NCI-H1694 treated with DMSO at 0.1 percent for 48 hours (cell line): Measurements from ENCODE around the gene DAO.

ENCODE experiments used
- DNase-seq: peaks from one replicate; lab custom pipeline; 2025; lab: John Stamatoyannopoulos, UW

DAO gene

DNA sequence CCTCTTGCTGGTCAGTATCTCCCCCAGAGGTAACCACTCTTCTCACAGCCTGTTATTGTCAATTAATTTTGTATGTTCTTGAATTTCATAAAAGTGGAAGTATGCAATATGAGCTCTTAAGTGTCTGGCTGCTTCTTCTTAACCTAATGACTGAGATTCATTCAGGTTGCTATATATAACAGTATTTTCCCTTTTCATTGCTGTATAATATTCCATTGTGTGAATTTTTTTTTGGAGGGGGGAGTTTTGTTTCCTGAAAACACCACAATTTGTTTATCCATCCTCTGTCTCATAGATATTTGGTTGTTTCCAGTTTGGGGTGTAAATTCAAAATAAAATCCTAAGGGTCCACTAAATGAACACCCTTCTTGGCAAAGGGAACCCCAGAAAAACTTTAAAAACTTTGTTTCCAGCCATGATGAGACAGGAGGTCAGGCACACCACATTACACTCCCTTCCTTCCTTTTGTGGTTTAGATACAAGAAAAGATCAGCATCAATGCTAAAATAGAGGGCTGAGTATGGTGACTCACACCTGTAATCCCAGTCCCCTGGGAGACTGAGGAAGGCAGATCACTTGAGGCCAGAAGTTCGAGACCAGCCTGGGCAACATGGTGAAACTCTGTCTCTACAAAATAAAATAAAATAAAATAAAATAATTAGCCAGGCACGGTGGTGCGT lies 4.1 kb upstream of the DAO start:
- no peak for DNase-seq

DNA sequence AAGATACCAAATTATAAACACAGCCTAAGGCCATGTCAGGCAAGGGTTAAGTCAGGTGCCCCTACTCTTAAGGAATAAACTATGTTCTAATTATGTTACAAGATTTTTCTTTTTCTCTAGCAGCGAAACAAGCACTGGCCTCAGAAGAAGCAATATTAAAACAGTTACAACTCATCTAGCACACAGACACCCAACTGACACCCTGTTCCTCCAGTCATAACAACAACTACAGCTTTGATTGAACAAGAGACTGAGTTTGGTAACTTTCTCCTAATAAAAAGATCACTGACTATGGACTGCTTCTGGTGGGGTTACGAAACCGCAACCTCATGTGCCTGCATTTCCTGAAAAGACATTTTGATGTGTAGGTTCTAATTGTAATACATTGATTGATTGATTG lies 3.3 kb upstream of the DAO start:
- no peak for DNase-seq

DNA sequence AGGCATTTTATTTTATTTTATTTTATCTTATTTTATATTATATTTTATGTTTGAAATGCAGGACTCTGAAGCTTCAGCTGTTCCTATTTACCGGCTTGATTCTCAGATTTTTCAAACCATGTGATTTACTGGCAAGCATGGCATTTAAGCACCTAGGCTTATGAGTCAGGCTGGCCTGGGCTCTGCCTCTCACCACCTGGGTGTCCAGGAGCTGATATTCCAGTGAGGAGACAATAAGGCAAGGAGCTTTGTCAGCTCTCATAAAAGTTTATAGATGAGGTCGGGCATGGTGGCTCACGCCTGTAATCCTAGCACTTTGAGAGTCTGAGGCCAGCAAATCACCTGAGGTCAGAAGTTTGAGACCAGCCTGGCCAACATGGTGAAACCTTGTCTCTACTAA lies 2.1 kb downstream of the DAO start:
- DNase-seq, result no peak

DNA sequence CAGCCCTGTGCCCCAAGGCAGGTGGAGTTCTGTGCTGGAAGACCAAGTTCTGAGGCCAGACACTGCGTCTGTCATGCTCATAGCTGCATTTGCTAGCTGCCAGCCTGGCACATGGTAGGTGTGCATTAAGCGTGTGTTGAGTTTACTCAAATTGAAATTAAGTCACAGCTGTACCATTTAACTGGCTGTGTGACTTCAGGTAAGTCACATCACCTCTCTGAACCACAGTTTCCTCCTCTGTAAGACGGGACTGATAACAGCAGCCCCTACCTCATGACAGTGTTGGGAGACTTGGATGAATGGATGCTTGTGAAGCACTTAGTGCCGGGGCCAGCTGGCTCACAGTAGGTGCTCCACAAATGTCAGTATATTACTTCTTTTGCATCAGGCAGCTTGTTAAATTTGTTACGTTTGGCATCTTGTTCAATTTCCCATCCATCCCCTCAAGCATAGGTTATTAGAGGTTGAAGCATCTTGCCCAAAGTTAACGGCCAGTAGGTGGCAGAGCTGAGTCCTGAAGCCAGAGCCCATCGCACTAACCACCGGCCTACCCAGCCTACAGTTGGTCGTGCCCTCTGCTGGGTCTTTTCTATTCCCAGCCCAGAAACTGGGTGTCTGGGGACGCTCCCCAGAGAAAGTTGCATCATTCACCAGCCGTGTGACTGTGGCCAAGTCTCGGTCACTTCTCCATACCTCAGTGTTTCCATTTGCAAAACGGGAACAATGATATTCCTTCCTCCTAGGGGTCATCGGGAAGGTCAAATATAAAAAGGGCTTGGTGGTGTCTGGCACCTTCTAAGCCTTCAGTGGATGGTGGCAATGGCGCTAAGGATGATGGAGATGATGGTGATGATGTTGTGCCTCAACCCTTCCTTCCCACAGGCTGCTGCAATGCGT lies 4.5 kb downstream of the DAO start:
- no peak for DNase-seq

DNA sequence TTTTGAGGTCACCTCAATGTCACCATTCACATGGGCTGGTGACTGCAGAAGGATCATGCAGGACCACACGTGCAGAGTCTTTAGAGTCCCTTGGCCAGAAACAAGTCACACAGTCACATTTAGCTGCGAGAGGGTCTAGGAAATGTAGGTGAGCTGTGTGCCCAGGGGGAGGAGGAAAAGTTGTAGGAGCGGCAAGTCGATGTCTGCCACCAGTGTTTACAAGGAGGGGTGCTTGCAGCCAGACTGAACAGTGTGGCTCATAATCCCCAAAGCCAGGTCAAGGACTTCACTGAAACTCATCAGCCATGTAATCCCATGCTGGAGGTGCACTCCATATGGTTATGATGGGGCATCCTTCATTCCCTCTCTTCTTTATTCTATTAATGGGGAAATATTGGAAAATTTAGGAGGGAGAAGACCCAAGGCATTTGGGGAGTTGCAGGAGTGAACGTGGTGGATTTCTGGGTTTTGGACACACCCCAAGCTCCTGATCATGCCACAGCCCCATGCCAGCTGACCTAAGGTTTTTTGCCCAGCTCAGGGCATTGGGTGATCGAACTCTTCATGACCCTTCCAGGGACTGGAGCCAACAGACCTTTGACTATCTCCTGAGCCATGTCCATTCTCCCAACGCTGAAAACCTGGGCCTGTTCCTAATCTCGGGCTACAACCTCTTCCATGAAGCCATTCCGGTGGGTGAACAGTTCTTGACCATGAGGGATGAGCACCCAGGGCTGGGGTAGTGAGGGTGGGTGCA lies 7.2 kb downstream of the DAO start:
- DNase-seq, result no peak

DNA sequence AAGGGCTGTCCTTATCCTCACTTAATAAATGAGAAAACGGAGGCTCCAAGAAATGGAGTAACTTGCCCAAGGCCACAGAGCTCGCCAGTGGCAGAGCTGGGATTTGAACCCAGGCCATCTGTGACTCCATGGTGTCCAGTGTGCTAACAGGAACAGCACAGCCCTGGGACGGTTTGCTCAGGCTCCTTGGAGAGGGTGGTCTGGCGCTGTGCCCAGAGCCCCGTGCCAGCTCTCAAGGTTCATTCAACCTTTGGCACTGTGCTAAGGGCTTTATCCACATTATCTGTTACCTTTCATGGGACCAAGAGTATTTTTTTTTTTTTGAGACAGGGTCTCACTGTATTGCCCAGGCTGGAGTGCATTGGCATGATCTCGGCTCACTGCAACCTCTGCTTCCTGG lies 8.1 kb downstream of the DAO start:
- DNase-seq, result no peak

DNA sequence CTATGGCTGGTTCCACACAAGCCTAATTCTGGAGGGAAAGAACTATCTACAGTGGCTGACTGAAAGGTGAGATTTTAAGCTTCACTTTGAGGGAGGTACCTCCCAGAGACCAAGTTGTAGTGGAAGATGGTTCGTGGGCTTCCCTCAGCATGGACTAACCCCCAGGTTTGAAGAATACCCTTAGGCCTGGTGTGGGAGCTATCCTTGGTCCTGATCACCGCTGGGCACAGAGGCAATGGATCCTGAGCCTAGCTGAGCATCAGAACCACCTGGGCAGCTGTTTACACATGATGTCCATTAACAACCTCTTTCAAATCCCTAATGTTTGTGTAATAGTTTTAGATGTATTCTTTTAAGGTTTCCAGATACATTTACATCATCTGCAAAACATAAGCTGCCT lies 10.3 kb downstream of the DAO start:
- DNase-seq, result no peak

DNA sequence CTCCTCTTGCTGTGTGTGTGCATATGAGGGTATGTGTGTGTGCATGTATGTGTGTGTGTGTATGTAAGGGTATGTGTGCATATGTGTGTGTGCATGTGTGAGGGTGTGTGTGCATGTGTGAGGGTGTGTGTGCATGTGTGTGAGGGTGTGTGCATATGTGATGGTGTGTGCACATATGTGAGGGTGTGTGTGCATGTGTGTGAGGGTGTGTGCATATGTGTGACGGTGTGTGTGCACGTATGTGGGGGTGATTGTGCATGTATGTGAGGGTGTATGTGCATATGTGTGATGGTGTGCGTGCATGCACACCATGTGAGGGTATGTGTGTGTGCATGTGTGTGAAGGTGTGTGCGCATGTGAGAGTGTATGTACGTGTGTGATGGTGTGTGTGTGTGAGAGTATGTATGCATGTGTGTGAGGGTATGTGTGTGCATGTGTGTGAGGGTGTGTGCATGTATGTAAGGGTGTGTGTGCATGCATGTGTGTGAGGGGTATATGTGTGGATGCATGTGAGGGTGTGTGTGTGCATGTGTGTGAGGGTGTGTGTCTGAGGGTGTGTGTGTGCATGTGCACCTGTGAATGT lies 15.4 kb downstream of the DAO start:
- no peak for DNase-seq

DNA sequence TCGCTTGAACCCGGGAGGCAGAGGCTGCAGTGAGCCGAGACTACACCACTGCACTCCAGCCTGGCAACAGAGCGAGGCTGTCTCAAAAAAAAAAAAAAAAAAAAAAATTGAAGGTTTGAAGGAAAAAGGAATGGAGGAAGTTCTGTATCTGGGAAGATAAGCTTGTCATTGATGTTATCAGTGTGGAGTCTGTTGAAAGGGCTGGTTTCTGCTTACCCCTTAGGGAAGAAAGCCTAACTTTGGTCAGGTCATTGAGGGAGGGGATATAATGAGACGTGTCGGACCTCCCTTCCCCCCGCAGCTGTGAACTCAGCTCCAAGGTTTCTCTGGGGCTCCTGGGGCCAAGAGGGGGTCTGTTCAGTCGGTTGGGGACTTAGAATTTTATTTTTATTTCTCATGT lies 16.4 kb downstream of the DAO start:
- DNase-seq, result no peak

DNA sequence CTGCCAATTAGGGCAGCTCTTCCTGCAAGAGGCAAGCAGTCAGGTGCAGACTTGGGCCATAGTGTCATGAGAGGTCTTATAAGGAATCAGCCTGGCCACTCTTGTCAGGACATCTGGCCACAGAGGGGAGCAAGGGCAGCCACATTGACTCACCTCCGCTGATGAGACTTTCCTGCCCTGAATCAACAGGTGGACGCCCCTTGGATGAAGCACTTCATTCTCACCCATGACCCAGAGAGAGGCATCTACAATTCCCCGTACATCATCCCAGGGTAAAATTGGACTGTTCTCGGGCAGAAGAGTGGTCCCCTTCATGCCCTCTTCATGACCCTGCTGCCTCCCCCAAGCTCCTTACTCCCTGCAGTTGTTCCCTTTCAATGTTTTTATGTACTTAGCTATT lies 16.9 kb downstream of the DAO start:
- DNase-seq, result no peak

DNA sequence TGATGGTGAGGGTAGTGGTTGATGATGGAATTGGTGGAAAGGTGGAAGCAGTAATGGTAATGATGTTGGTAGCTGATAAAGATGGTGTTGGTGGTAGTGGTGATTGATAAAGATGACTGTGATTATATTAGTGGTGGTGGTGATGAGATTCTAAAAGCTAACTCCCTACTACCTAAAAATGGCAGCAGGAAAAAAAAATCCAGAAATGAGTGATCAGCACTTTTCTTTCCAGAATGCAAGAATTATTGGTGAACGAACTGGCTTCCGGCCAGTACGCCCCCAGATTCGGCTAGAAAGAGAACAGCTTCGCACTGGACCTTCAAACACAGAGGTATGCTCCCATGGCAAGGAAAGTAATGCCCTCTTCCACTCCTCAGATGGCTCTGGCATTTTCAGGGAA lies 19.3 kb downstream of the DAO start:
- DNase-seq, result no peak

DNA sequence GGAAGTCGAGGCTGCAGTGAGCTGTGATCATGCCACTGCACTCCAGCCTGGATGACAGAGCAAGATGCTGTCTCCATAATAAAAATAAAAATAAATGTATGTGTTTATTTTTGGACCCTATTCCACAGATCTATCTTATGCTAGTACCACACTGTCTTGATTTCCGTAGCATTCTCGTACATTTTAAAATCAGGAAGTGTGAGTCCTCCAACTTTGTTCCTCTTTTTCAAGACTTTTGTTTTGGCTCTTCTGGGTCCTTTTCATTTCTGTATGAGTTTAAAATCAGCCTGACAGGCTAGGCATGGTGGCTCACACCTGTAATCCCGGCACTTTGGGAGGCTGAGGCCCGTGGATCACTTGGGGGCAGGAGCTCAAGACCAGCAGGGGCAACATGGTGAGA lies 25.8 kb downstream of the DAO start:
- no peak for DNase-seq

DNA sequence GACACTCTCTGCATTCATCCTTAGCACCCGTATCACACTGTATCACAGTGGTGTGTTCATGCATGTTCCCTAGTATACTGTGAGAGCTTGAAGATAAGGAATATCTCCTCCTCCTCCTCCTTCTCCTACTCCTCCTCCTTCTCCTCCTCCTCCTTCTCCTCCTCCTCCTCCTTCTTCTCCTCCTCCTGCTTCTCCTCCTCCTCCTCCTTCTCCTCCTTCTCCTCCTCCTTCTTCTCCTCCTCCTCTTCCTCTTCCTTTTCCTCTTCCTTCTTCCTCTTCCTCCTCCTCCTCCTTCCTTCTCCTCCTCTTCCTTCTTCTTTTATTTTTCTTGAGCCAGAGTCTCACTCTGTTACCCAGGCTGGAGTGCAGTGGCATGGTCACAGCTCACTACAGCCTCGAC lies 27.1 kb downstream of the DAO start:
- DNase-seq, result no peak

DNA sequence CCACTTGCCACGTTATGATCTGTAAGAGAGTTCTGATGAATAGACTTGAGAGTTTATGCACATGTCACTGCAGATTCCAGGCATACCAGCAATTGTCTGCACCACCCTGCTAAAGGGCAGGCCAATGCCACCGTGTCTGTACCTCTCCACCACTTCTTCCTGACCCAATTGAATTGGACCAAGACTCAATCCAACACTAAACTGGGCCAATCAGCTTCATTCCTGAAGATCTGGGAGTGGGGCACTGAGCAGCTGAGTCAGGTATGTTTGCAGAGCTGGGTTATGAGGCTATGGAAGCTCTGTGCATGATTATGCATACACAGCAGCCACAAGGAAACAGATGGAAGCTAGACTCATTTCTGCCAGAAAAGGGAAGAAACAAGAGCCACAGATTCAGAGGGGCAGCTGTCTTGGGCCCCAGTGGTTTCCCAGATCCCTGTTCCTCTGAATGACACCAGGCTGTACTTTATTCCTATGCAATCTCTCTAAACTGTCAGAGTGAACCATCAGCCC lies 28.0 kb downstream of the DAO start:
- peak; percentile 1 for DNase-seq

DNA sequence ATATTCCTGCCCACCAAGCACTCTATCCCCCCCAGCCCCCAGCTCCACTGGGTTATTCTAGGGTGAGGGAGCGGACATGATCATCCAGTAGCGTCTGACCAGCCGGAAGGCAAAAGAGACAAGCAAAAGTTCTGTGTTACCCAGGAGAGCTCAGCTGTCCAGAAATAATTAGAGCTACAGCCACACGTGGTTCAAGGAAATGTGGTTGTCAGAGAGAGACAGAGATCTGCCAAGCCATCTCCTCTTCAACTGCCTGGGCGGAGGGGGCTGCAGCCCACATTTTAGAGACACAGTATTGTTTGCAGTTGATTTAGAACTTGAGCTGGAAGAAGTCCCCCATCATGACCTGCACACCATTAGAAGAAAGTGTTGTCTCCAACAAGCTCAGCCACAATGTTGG lies 30.4 kb downstream of the DAO start:
- no peak for DNase-seq

DNA sequence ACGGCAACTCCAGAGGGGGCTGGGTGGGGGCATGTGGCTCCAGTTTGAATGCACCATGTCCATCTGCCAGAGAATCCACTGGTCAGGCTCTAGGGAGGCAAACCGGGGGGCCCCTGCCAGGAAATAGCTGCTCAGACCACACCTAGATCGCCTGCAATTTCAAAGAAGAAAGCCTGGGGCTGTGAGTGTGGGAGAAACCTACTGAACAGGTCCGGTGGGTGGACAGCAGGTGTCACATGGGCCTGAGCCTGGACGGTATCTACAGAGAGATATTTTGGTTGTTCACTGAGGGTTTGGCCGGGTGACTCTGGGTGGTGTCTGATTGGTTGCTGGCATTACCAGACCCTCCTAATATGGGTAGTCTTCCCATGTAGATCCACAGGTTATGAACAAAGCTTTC lies 32.0 kb downstream of the DAO start:
- no peak for DNase-seq

DNA sequence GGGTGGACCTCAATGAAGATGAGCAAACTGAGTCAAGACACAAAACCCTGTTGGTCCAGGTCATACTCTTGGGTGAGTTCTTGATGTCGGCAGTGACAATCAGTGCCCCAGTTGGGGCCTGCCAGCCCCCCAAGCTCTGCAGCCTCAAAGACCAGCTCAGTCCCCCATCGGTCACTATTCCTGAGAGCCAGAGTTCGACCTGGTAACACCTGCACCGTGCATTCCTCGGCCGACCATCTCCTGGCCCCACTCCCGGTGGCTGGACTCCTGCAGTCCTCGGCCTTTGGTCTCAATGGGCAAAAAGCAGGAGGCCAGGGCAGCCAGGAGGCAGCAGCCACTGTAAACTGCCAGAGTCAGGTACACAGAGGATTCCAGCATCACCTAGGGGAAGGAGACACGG lies 32.5 kb downstream of the DAO start:
- DNase-seq, result no peak

DNA sequence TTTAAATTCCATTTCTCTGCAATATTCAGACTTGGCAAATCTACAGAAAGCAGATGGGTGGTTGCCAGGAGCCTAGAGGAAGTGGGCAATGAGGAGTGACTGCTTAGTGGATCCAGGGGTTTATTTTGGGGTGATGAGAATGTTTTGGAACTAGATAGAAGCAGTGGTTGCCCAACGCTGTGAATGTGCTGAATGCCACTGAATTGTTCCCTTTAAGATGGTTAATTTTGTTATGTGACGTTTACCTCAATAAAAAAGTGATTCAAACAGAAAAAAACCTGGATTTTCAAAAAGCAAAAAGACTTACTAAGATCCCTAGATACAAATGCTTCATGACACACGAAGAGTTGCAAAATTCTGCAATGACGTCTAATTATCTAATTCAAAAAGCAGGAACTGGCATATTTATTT lies 34.2 kb downstream of the DAO start:
- DNase-seq, result no peak

DNA sequence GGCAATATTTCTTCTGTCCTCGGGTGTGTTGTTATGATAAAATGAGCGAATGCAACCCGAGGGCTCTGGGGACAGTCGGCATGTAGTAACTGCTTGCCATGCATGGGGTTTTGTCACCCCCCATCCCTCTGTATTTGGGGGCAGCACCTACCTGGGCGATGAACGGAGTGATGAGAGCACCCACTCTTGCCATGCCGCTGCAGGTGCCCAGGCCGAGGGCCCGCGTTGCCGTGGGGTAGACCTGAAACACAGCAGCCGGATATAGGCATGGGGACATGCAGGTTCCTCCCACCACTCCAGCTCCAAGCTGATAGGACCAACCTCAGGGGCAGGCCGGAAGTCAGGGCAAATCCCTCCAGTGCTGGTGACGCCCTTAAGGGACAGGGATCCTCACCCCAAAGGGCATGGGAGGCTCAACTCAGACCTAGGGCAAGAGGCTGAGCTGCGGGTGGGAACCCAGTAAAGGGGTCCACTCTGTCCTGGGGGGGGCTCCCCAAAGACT lies 35.8 kb downstream of the DAO start:
- no peak for DNase-seq

DNA sequence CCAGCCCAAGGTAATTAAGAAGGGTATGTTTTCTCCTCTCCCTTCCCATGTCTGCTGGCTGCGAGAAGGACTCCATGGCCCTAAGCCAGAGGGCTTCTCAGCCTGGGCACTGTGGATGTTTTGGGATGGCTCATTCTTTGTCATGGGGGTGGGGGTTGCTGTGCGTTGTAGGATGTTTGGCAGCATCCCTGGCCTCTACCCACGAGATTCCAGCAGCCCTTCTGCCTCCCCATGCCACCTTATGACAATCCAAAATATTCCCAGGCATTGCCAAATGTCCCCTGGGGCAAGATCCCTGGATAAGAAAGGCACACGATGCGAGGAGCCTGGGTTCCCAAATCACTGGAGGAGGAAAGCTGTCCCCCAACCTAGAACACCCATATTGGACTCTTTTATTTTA lies 36.4 kb downstream of the DAO start:
- no peak for DNase-seq

DNA sequence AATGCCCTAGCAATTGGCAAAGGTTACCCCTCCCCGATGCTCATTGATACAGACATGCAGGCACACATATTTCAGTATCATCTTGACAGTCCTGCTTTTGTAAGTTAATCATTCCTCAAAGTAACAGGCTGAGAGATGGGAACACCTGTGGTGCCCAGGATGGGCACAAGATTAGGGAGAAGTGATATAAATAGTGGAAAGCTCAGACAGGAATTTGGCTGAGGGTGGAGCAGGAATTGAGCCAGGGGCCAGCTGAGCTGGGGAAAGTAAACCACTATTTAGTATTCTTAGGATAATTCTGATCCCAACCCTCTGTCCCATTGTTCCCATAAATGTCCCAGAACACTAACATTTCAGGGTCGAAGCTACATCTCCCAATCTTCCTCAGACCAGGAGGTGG lies 38.3 kb downstream of the DAO start:
- DNase-seq, result no peak

DNA sequence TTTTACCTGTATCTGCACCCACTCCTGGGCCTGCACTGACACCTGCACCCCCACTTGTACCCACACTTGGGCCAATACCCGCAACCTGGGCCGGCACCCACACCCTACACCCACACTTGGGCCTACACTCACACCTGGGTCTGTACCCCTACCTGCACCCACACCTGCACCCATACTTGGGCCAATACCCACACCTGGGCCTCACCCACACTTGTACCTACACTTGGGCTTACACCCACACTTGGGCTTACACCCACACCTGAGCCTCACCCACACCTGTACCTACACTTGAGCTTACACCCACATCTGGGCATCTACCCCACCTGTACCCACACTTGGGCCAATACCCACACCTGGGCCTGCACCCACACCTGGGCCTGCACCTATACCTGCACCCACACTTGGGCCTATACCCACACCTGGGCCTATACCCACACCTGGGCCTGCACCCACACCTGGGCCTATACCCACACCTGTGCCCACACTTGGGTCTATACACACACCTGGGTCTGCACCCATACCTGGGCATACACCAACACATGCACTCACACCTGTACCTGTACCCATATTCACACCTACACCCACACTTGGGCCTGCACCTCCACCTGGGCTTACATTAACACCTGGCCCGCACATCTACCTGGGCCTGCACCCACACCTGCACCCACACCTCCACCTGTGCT lies 39.2 kb downstream of the DAO start:
- no peak for DNase-seq
